RWPE2 (cell line): ENCODE data around the gene DSCAM.

Experiments
- ATAC-seq: fragments of 200-7000 bp; cut with Tn5 transposase; 3 replicates; pipeline ENCODE4 v1.9.1; 2021; ENCODE audit warnings: low read depth
- DNase-seq: peaks from one replicate; pipeline ENCODE4 v3.0.0-alpha.2; 2020; ENCODE audit warnings: low spot score
- H3K27ac ChIP-seq: fragments of 450-650 bp; 2 replicates; pipeline ENCODE4 v1.5.1; 2017; ENCODE audit warnings: mild to moderate bottlenecking; ENCODE audit not compliant: poor library complexity, severe bottlenecking
- H3K27me3 ChIP-seq: fragments of 250-450 bp; sonication (Bioruptor Pico); 2 replicates; pipeline ENCODE4 v1.5.1; 2021; ENCODE audit warnings: mild to moderate bottlenecking, moderate library complexity; ENCODE audit not compliant: insufficient read depth, poor library complexity, severe bottlenecking
- H3K36me3 ChIP-seq: fragments of 250-450 bp; sonication (Bioruptor Pico); 2 replicates; pipeline ENCODE4 v1.5.1; 2020; ENCODE audit warnings: low read depth, mild to moderate bottlenecking, moderate library complexity
- H3K4me1 ChIP-seq: fragments of 250-450 bp; sonication (Bioruptor Pico); 2 replicates; pipeline ENCODE4 v1.5.1; 2021; ENCODE audit warnings: mild to moderate bottlenecking, moderate library complexity; ENCODE audit not compliant: insufficient read depth, poor library complexity, severe bottlenecking
- H3K4me3 ChIP-seq: fragments of 250-450 bp; sonication (Bioruptor Pico); 2 replicates; pipeline ENCODE4 v1.5.1; 2021; ENCODE audit warnings: mild to moderate bottlenecking, moderate library complexity; ENCODE audit not compliant: severe bottlenecking
- H3K9me3 ChIP-seq: fragments of 250-450 bp; sonication (Bioruptor Pico); 2 replicates; pipeline ENCODE4 v1.5.1; 2021; ENCODE audit warnings: mild to moderate bottlenecking, moderate library complexity; ENCODE audit not compliant: severe bottlenecking
- TF ChIP-seq, protein P1 (sequence below): fragments of 450-650 bp; IDR thresholded peaks from one replicate; pipeline ENCODE4 v1.5.1; 2017; ENCODE audit warnings: mild to moderate bottlenecking, moderate library complexity; ENCODE audit not compliant: poor library complexity, severe bottlenecking

Gene DSCAM

DNA sequence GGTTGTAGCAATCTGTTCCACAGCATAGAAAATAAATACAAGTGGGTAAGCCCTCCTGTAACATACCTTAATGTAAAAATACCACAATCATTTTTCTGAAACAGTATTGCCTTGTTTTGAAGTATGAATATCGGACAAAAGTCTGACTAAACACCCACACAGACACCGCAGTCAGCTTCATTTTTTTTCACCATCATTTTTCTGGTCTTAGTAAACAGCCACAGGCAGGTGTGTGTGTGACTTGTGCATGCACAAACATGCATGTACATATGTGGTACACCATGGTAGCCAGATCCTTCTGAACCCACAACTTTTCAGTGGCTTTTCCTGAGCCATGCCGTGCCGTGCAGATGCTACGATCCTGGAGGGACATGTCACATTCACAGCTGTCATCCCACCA is 718.1 kb downstream of the DSCAM start:
- H3K27ac ChIP-seq, result no peak overlapping the region
- no peaks in the 10 kb centered on the region for H3K36me3 ChIP-seq
- H3K27me3 ChIP-seq, result no peaks in the 10 kb centered on the region
- TF ChIP-seq, protein P1, sequence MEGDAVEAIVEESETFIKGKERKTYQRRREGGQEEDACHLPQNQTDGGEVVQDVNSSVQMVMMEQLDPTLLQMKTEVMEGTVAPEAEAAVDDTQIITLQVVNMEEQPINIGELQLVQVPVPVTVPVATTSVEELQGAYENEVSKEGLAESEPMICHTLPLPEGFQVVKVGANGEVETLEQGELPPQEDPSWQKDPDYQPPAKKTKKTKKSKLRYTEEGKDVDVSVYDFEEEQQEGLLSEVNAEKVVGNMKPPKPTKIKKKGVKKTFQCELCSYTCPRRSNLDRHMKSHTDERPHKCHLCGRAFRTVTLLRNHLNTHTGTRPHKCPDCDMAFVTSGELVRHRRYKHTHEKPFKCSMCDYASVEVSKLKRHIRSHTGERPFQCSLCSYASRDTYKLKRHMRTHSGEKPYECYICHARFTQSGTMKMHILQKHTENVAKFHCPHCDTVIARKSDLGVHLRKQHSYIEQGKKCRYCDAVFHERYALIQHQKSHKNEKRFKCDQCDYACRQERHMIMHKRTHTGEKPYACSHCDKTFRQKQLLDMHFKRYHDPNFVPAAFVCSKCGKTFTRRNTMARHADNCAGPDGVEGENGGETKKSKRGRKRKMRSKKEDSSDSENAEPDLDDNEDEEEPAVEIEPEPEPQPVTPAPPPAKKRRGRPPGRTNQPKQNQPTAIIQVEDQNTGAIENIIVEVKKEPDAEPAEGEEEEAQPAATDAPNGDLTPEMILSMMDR, result no peak
- H3K4me1 ChIP-seq, result no peaks in the 10 kb centered on the region
- ATAC-seq, result no peak
- H3K4me3 ChIP-seq, result no peak overlapping the region
- DNase-seq, result no peak
- no peaks in the 10 kb centered on the region for H3K9me3 ChIP-seq

- Histone ChIP-seq H3K36me3 (no peaks in the 10 kb centered on the region), H3K4me1 (peaks cover 5% of the 10 kb centered on the region), H3K27ac (no peak overlapping the region), H3K9me3 (no peaks in the 10 kb centered on the region), H3K27me3 (no peaks in the 10 kb centered on the region), H3K4me3 (no peak overlapping the region)
- ATAC-seq (no peak), DNase-seq (no peak)
- TF ChIP-seq, protein P1, result peak; percentile 93
Observed at GRCh38 chr21:40120940-40121575, 725.9 kb downstream of the DSCAM start.

DNA sequence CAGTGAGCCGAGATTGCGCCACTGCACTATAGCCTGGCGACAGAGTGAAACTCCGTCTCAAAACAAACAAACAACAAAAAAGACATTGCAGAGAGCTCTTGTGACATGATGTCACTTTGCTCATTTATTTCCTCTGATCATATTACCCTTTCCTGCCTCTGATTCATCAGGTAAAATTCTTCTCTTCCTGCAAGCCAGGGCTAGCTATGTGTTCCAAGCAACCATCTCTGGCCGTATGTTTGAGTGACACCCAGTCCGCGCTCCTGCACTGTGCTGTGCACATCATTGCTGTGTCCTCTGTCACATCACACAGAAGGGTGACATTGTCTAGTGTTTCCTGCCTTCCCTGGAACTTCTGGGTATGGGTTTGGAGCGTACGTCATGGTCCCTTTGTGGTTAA is 728.4 kb downstream of the DSCAM start:
- no peak overlapping the region for H3K27ac ChIP-seq
- no peaks in the 10 kb centered on the region for H3K27me3 ChIP-seq
- H3K9me3 ChIP-seq, result no peaks in the 10 kb centered on the region
- TF ChIP-seq, protein P1, result no peak
- ATAC-seq (peak; percentile 68), DNase-seq (no peak)
- H3K4me3 ChIP-seq, result no peak overlapping the region
- no peaks in the 10 kb centered on the region for H3K36me3 ChIP-seq
- H3K4me1 ChIP-seq, result peaks cover 5% of the 10 kb centered on the region

- Histone ChIP-seq H3K27ac (no peak overlapping the region), H3K4me3 (no peak overlapping the region), H3K27me3 (no peaks in the 10 kb centered on the region), H3K9me3 (no peaks in the 10 kb centered on the region), H3K36me3 (no peaks in the 10 kb centered on the region), H3K4me1 (peaks cover 5% of the 10 kb centered on the region)
- ATAC-seq (no peak), DNase-seq (no peak)
- TF ChIP-seq, protein P1, result no peak
Observed at GRCh38 chr21:40117236-40117635, 729.7 kb downstream of the DSCAM start.

GRCh38 chr21:40115775-40116174 is 731.2 kb downstream of the DSCAM start:
- H3K27ac ChIP-seq, result no peak overlapping the region
- no peak for ATAC-seq
- H3K27me3 ChIP-seq, result no peaks in the 10 kb centered on the region
- peaks cover 5% of the 10 kb centered on the region for H3K4me1 ChIP-seq
- H3K9me3 ChIP-seq, result no peaks in the 10 kb centered on the region
- no peak overlapping the region for H3K4me3 ChIP-seq
- TF ChIP-seq, protein P1, result no peak
- H3K36me3 ChIP-seq, result no peaks in the 10 kb centered on the region
- DNase-seq, result no peak
